Amygdala (tissue), 56 donors: ENCODE data around the gene PTPRN2.

Experiments used
- DNase-seq, 56 donors: peaks; one replicate each; lab custom pipeline; 2025; lab: John Stamatoyannopoulos, UW

The PTPRN2 gene

DNA sequence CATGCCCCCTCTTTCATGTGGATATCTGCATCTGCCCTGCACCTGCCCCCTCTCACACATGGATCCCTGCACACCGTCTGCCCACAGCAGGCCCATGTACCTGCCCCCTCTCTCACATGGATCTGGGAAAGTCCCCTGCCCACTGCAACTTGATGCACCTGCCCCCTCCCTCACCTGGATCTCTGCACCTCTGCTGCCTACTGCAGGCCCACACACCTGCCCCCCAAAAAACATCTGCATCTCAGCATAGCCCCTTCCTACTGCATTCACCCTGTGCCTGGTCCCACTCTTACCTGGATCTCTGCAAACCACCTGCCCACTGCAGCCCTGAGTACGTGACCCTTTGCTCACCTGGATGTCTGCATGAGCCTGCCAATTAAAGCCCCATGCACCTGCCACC lies 479.8 kb downstream of the PTPRN2 start:
- DNase-seq: no peak

DNA sequence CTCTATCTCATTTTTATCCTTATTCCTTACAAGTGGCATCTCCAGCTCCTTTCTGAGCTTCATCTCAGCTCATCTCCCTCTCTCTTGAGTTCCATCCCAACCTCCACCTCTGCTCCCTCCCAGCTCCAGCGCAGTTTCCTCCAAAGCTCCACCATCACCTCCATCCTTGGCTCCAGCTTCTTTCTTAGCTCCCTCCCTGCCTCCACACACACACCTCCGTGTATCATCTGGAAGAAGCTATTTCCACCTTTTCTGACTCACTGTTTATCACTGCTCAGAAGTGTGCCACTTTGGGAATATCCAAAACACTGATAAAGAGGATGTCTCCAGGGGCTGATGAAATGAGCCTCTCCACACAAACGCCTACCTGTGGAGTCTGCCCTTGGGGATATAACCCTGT lies 481.4 kb downstream of the PTPRN2 start:
- DNase-seq: no peak

DNA sequence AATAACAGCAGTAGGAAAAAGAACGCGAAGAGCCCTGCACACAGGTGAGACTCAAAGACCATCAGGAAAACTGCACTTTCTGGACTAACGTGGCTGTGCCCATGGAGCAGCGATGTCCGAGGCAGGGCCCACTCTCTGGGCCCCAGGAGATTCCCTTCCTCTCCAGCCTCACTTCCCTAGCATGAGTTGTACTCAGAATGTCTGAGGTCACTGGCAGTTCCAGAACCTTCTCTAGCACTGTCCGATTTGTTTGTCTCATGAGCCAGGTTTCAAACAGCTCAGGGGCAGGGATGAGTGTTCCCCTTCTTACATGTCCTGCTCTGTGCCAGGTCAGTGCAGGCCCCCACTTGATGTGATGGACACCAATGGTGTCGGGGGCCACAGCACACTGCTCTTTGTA lies 484.2 kb downstream of the PTPRN2 start:
- no peak for DNase-seq

- no peak for DNase-seq
Measured at GRCh38 chr7:158102897-158103296, 484.7 kb downstream of the PTPRN2 start.

DNA sequence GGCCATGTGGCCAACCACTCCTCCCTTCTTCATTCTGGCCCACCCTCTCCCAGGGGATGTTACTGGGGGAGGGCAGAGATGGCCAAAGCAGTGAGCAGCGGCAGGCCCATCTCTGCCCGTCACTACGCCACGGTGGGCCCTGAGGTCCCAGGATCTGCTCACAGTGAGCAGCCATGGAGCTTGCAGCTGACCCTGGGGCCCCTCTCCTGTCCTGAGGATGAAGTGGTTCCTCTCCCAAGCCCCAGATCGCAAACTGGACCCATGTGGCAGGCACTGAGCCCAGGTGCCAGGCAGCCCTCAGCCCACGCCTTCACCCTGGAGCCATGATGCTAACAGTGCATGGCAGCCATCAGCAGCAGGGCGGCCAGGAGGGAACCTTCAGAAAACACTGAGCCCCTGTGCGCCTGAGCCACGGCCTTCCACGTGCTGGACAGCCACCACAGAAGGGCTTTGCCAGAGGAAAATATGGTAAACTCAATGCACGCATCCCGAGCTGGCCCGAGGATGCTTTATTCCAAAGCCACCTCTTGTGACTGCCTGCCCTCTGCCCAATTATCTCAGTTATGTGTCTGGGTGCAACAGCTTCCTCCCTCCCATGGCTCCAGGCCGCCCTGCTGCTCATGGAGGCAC lies 485.7 kb downstream of the PTPRN2 start:
- DNase-seq: no peak

GRCh38 chr7:158098125-158099030 lies 489.2 kb downstream of the PTPRN2 start:
- no peak for DNase-seq

DNA sequence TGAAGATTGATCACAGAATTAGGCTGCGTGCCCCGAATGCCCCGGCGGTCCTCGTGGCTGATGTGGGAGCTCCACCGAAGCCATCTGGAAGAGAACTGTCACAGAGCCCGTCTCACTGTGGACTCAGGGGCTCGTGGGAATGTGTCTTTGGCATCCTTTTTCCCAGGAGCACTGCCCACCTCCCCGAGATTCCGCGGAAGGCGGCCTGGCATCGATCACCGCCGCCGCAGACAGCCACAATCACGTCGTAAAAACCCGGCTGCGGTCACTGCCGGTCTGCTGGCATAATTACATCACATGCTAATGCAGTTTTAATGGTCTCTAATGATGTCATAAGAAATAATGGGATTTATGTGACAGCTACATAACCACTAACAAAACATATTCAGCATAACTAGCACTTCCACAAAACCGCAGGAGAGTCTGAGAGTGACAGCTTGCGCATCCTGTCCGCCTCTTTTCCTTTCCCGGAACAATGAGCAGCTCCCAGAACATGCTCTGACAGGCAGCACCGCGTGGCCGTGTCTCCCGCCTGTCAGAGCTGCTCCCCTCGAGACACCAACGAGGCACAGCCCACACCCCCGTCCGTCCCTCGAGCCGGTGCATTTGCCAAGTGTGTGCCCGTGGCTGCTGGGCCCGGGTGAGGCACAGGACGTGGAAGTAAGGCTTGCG lies 490.0 kb downstream of the PTPRN2 start:
- no peak for DNase-seq

DNA sequence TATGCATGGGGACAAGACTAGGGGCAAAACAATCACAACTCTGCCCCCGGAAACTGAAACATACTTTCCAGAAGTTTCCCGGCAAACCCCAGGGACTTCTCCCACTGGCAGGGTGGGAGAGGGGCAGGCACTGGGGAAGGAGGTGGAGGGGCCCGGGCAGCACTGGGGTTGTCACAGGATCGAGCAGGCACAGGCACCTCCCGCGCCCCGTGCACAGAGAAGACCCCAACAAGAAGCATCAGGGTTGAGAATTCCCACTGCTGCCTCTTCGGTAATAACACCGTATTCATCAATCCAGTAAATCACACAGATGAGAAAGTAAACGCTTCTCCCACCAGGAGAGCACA lies 490.5 kb downstream of the PTPRN2 start:
- no peak for DNase-seq

GRCh38 chr7:158096582-158096981 lies 491.0 kb downstream of the PTPRN2 start:
- DNase-seq: no peak

DNA sequence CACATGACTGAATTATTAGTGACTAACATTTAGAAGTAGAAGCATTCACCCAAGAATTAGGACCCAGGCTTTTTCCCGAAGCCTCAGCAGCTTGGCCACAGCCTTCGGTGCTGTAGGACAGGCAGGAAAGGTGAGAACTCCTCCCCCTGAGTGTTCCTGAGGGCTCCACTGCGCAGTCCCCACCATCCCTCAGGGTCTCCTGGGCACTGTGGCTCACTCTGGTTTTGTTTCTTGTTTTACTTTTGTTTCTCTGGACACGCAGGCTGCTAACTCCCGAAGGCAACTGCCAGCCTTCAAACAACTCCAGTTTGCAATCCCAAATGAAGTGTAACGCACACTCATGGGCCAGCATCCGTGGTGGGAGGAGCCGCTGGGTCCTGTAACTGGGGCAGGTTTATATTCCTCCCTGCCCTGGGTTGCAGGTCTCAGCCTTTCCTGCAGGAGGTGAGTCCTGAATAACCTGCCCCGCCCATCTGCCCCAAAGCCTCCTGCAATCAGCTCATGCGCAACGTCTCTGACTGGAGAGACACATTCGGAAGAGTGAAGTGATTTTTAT lies 492.9 kb downstream of the PTPRN2 start:
- no peak for DNase-seq

GRCh38 chr7:158094046-158094445 lies 493.6 kb downstream of the PTPRN2 start:
- no peak for DNase-seq

- no peak for DNase-seq
Measured at GRCh38 chr7:158093156-158093796, 494.3 kb downstream of the PTPRN2 start.

GRCh38 chr7:158087196-158087595 lies 500.4 kb downstream of the PTPRN2 start:
- no peak for DNase-seq

GRCh38 chr7:158085741-158086695 lies 501.6 kb downstream of the PTPRN2 start:
- no peak for DNase-seq

GRCh38 chr7:158084555-158084954 lies 503.1 kb downstream of the PTPRN2 start:
- DNase-seq: no peak

DNA sequence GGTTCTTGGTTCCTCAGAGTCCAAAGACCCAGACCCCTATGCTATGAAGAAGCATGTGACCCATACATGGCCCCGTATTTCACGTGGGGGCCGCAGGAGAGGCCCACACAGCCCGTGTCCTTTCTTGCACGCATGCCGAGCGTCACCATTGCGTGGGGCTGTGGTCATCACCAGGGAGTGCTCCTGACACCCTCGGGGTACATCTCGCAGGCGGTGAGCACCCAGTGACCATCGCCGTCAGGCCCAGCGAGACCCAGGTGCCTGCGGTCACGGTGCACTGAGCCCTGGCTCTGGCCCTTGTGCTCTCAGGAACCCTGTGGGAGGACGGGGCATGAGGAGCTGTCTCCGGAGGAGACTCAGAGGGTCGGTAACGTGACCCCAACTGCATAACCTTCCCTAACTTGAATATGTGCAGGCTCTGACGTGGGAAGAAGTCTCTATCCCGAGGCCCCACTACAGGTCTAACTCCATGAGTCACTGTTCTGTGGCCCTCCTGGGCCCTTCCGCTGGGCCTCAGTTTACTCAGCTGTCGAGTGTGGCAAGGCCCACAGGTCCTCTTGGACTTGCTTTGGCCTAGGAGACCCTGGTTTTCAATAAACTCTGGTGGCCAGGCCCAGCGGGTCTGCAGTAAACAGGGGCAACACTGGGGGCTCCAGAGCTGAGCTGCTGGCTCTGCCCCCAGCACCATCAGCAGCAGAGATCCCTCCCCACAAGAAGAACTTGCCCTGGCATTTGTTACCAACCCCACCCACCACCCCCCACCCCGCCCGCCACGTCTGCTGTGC lies 503.9 kb downstream of the PTPRN2 start:
- no peak for DNase-seq

DNA sequence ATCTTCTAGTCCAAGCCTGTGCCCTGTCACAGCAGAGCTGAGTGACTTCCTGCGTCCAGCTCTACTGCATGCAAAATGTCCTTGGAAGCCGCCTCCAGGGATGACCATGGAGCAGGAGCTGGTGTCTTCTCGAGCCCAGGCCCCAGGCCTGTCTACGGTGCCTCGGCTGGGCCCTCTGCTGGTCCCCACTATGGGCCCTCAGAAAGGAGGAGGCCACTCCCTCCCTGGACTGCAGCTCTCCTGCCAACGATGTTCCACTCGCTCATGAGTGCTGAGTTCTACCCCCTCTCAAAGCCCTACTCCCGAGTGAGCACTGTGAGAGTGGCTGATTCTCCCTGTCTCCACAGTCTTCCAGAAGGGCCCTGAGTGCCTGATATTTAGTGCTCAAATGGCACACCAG lies 504.9 kb downstream of the PTPRN2 start:
- DNase-seq: no peak

GRCh38 chr7:158080899-158081445 lies 506.7 kb downstream of the PTPRN2 start:
- no peak for DNase-seq
